ENCODE measurements around the gene DOCK1. TPM values are rescaled to one million over a fixed set of nuclear protein-coding genes. Genes with fewer than 3 reads are reported as not detected.

Gene DOCK1
- total RNA-seq, 2 experiments from 2014 or later, result not detected

GRCh38 chr10:126926568-126926967 lies 21.3 kb downstream of the DOCK1 start:
- intact Hi-C loops (cut with DNase I, micrococcal nuclease), result no loop called here
- POLR2A ChIA-PET, result no interaction called here
- H3K27me3 Mint-ChIP-seq, result no peaks in the 10 kb centered on the region

GRCh38 chr10:126927799-126928198 lies 22.6 kb downstream of the DOCK1 start:
- H3K4me1 ChIP-seq (ENCODE audit: insufficient read depth, low read length), result no peaks in the 10 kb centered on the region
- no peaks in the 10 kb centered on the region for H3K36me3 Mint-ChIP-seq (ENCODE audit: low read depth)
- H3K27ac Mint-ChIP-seq, result no peak overlapping the region
- no peaks in the 10 kb centered on the region for H3K36me3 ChIP-seq (ENCODE audit: insufficient read depth, low read length)
- DNase-seq (no peak), ATAC-seq (ENCODE audit: poor library complexity) (no peak)
- no peak overlapping the region for H3K4me3 ChIP-seq (ENCODE audit: low read length)
- no peak overlapping the region for H3K4me3 Mint-ChIP-seq
- ChIA-PET CTCF (no interaction called here), POLR2A (no interaction called here)
- H3K27ac ChIP-seq (ENCODE audit: low read depth in 1 of 2, low read length in 2 of 2), result no peak overlapping the region
- TF ChIP-seq, protein P1, sequence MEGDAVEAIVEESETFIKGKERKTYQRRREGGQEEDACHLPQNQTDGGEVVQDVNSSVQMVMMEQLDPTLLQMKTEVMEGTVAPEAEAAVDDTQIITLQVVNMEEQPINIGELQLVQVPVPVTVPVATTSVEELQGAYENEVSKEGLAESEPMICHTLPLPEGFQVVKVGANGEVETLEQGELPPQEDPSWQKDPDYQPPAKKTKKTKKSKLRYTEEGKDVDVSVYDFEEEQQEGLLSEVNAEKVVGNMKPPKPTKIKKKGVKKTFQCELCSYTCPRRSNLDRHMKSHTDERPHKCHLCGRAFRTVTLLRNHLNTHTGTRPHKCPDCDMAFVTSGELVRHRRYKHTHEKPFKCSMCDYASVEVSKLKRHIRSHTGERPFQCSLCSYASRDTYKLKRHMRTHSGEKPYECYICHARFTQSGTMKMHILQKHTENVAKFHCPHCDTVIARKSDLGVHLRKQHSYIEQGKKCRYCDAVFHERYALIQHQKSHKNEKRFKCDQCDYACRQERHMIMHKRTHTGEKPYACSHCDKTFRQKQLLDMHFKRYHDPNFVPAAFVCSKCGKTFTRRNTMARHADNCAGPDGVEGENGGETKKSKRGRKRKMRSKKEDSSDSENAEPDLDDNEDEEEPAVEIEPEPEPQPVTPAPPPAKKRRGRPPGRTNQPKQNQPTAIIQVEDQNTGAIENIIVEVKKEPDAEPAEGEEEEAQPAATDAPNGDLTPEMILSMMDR (IDR thresholded peaks at IDR 0.05), result no peak
- H3K9me3 Mint-ChIP-seq, result no peaks in the 10 kb centered on the region
- no peaks in the 10 kb centered on the region for H3K4me1 Mint-ChIP-seq (ENCODE audit: low read depth)
- H3K27me3 Mint-ChIP-seq, result no peaks in the 10 kb centered on the region
- intact Hi-C loops (cut with DNase I, micrococcal nuclease), result no loop called here
- H3K9me3 ChIP-seq (ENCODE audit: control insufficient read depth in 1 of 2, insufficient read depth in 1 of 2, low read length in 2 of 2), result peaks cover 0 to 30% of the 10 kb centered on the region in 2 experiments
- H3K27me3 ChIP-seq (ENCODE audit: control insufficient read depth in 1 of 2, insufficient read depth in 2 of 2, low read length in 2 of 2), result no peaks in the 10 kb centered on the region

More at GRCh38 chr10:126926568-126926967, 21.3 kb downstream of the DOCK1 start:
- Histone ChIP-seq H3K27me3 (ENCODE audit: control insufficient read depth in 1 of 2, insufficient read depth in 2 of 2, low read length in 2 of 2) (no peaks in the 10 kb centered on the region), H3K4me3 (ENCODE audit: low read length) (no peak overlapping the region), H3K36me3 (ENCODE audit: insufficient read depth, low read length) (no peaks in the 10 kb centered on the region), H3K27ac (ENCODE audit: low read depth in 1 of 2, low read length in 2 of 2) (no peak overlapping the region), H3K9me3 (ENCODE audit: control insufficient read depth in 1 of 2, insufficient read depth in 1 of 2, low read length in 2 of 2) (peaks cover 0 to 26% of the 10 kb centered on the region in 2 experiments), H3K4me1 (ENCODE audit: insufficient read depth, low read length) (no peaks in the 10 kb centered on the region)
- H3K27ac Mint-ChIP-seq, result no peak overlapping the region
- H3K4me1 Mint-ChIP-seq (ENCODE audit: low read depth), result no peaks in the 10 kb centered on the region
- ATAC-seq (ENCODE audit: poor library complexity) (no peak), DNase-seq (no peak)
- CTCF ChIA-PET, result no interaction called here
- no peaks in the 10 kb centered on the region for H3K36me3 Mint-ChIP-seq (ENCODE audit: low read depth)
- no peak overlapping the region for H3K4me3 Mint-ChIP-seq
- no peaks in the 10 kb centered on the region for H3K9me3 Mint-ChIP-seq
- TF ChIP-seq, protein P1 (IDR thresholded peaks at IDR 0.05), result no peak

GRCh38 chr10:126928274-126928673 lies 23.0 kb downstream of the DOCK1 start:
- DNase-seq (no peak), ATAC-seq (ENCODE audit: poor library complexity) (no peak)
- intact Hi-C loops (cut with DNase I, micrococcal nuclease), result no loop called here
- Histone ChIP-seq H3K4me3 (ENCODE audit: low read length) (no peak overlapping the region), H3K4me1 (ENCODE audit: insufficient read depth, low read length) (no peaks in the 10 kb centered on the region), H3K27ac (ENCODE audit: low read depth in 1 of 2, low read length in 2 of 2) (no peak overlapping the region), H3K9me3 (ENCODE audit: control insufficient read depth in 1 of 2, insufficient read depth in 1 of 2, low read length in 2 of 2) (peaks cover 0 to 30% of the 10 kb centered on the region in 2 experiments), H3K36me3 (ENCODE audit: insufficient read depth, low read length) (no peaks in the 10 kb centered on the region), H3K27me3 (ENCODE audit: control insufficient read depth in 1 of 2, insufficient read depth in 2 of 2, low read length in 2 of 2) (no peaks in the 10 kb centered on the region)
- no peaks in the 10 kb centered on the region for H3K36me3 Mint-ChIP-seq (ENCODE audit: low read depth)
- H3K4me1 Mint-ChIP-seq (ENCODE audit: low read depth), result no peaks in the 10 kb centered on the region
- POLR2A ChIA-PET, result no interaction called here
- no peaks in the 10 kb centered on the region for H3K9me3 Mint-ChIP-seq
- CTCF ChIA-PET, result no interaction called here
- no peak overlapping the region for H3K4me3 Mint-ChIP-seq
- no peak overlapping the region for H3K27ac Mint-ChIP-seq
- H3K27me3 Mint-ChIP-seq, result no peaks in the 10 kb centered on the region
- TF ChIP-seq, protein P1 (IDR thresholded peaks at IDR 0.05), result no peak
